GM12878 (cell line): ENCODE results near the gene PPP1R3C.

Source experiments
- EGR1 ChIP-seq, 2 experiments: IDR thresholded peaks; 1 replicate in 1 of 2; 2 replicates in 1 of 2; pipeline ENCODE4 v1.6.1; 2011 to 2012; ENCODE audit warnings: low read depth in 2 of 2, low read length in 2 of 2, borderline replicate concordance in 1 of 2, mild to moderate bottlenecking in 1 of 2, moderate library complexity in 1 of 2
- POLR2AphosphoS2 ChIP-seq: IDR thresholded peaks from 2 replicates; pipeline ENCODE4 v1.6.1; 2011; ENCODE audit warnings: low read depth, mild to moderate bottlenecking, low read length, improper control_type of control experiment, moderate library complexity
- POLR2AphosphoS5 ChIP-seq: IDR thresholded peaks from 2 replicates; pipeline ENCODE4 v1.6.1; 2011; ENCODE audit warnings: mild to moderate bottlenecking, low read length, inconsistent platforms
- TCF12 ChIP-seq: IDR thresholded peaks from 2 replicates; pipeline ENCODE4 v1.6.1; 2011; ENCODE audit warnings: low read depth, mild to moderate bottlenecking, low read length
- TF ChIP-seq, protein P1 (sequence below): IDR thresholded peaks from 2 replicates; pipeline ENCODE4 v1.6.1; 2011; ENCODE audit warnings: low read depth, low read length, improper control_type of control experiment, borderline replicate concordance

DNA sequence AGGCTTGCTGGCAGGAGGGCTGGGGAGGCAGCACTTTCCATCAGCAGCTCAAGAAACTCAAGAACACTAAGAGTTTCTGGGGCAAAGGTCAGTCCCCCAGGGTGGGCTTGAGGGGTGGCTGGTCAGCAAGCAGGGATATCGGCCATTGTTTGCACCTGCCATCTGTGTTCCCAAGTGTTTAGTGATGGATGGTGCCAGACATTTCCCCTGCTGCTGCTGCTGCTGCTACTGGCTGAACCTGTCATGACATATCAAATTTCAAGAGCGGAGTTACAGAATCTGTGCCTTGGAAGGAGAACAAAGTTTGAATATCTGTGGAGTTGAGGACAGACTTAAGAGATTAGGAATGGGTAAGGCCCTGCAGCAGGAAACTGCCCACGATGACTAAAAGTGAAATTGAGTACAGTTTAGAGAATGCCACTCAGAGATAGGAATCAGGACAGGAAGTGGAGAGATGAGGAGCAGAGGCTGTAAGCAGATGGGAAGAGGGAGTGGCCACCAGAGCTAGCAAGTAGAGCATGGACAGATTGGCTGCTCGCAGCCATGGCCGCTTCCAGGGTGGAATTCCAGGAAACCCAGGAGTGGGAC, 39.2 kb upstream of the PPP1R3C start:
- TF ChIP-seq EGR1 (IDR thresholded peaks at IDR 0.05; ENCODE audit: borderline replicate concordance in 1 of 2, low read depth in 2 of 2, low read length in 2 of 2) (no peak), POLR2AphosphoS5 (no peak), TCF12 (no peak), POLR2AphosphoS2 (no peak)
- TF ChIP-seq, protein P1, sequence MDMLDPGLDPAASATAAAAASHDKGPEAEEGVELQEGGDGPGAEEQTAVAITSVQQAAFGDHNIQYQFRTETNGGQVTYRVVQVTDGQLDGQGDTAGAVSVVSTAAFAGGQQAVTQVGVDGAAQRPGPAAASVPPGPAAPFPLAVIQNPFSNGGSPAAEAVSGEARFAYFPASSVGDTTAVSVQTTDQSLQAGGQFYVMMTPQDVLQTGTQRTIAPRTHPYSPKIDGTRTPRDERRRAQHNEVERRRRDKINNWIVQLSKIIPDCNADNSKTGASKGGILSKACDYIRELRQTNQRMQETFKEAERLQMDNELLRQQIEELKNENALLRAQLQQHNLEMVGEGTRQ, result no peak
